ENCODE results near the gene GMCL1.
"Not testable (repeated sequence)": the region's sequence is repeated elsewhere in the genome, so short reads cannot be mapped to it uniquely, and the experiment has no call there.

Gene GMCL1

DNA sequence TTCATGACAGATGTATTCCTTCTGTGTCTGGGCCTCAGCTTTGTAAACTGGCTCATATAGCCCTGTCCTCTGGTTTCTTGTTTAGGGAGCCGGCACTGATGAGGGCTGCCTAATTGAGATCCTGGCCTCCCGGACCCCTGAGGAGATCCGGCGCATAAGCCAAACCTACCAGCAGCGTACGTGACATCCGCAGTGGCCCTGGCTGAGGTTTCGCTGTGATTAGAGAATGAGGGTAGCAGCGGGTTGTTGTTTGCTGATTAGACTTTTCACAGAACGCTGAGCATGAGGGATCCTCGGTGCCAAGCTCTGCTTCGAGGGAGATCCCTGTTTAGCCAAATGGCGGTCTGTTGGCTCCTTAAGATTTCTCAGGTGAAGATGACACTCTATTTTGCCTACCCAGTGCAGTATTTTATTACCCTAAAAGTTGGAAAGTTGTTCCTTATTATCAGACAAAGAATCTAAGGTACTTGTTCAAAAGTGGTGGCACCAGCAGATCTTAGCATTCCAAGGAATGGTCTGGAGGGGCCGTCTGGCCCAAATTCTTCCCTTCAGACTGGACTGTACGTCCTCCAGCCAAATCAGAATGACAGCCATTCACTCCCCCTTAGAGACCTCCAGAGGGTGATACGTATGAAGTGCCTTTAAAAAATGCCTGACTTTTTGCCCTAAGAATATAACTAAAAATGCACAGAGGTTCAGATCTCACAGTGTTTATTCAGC, 21.5 kb upstream of the GMCL1 start:
- no peak for DNase-seq (ENCODE audit: low spot score)

DNA sequence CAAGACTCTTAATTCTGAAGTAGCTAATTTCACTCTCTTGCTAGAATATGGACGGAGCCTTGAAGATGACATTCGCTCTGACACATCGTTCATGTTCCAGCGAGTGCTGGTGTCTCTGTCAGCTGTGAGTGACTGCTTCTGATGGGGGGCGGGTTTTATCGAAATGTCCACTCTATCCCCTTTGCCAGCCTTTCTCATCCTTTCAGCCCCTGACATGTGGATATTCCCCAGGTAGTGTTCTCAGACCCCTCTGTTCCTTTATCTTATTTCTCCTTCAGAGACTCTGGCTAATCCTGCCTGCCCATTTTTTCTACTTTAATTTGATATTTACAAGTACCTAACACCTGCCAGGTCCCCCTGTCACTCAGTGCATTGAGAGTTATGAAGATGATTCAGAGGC, 18.9 kb upstream of the GMCL1 start:
- no peak for DNase-seq (ENCODE audit: low spot score)

DNA sequence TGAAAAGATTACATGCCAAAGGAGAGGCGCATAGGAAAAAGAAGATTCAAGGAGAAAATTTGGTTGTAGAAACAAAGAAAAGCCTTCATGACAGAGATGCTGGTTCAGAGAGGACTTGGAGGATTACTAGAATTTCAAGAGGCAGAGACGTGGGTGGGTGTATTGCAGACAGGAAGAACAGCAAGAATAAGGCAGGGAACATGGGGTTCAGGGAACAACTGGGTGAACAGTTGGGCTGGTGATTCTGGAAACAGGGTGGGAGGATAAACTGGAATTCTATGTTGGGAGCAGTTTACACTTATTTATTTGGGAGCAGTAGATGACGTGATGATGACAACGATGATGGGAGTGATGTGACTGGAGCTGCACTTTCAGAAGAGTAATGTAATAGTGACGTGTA, 18.4 kb upstream of the GMCL1 start:
- no peak for DNase-seq (ENCODE audit: low spot score)

DNA sequence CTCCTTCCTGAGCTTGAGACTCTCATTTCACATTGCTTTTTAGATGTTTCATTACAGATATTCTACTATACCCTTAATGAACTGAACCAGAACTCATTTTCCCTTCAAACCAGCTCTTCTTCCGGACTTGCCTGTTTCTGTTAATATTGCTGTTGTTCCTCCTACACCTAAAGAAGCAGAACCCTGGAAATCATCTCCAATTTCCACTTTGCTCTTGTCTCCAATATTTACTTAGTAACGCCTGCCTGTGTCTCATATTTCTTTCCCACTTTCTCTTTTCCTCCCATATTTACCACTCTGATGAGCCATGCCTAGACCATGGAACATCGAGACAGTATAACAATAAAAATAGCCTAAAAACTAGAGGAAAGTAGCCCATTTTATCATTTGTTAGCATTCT, 17.9 kb upstream of the GMCL1 start:
- no peak for DNase-seq (ENCODE audit: low spot score)

DNA sequence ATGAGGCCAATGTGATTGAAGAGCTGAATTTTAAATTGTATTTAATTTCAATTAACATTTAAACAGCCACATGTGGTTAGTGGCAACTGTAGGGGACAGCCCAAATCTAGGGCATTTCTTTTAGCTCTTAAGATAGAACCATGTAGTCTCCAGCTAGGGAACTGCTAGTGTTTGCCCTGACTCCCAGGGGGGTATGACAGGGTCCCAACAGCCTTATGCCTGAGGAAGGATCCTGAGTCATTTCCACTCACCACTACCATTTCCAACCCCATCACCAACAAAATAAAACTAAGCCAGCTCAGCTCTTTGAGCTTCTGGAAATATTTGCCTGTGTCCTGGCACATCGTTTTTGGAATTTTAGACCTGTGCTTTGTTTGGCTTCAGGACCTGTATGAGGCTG, 13.7 kb upstream of the GMCL1 start:
- DNase-seq (ENCODE audit: low spot score) = no peak

DNA sequence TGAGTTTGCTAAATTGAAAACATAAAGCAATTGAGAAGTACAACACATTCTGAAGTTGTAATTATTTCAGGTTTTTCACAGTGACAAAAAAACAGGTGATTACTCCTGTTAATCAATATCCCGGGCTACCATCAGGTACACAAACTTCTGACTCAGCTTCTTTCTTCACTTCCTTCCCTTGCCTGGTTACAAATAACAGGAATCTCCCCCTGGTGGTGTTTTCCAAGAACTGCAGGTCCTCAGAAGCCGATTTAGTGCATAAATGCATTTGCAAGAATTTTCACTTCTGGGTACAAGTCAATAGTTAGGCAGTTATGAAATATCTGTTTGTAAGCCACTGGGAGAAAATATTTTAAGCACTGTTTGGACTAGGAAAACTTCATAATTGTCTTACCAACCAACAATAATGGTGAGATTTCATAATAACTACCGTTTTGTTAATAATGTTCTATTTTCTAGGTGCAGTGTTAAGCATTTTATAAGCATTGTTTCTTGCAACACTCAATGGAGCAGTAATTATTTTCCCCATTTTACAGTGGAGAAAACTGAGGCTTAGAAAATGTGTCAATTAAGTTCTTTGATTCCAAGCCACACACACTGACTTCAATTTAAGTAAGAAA, 12.4 kb upstream of the GMCL1 start:
- peak; percentile 87 for DNase-seq (ENCODE audit: low spot score)

DNA sequence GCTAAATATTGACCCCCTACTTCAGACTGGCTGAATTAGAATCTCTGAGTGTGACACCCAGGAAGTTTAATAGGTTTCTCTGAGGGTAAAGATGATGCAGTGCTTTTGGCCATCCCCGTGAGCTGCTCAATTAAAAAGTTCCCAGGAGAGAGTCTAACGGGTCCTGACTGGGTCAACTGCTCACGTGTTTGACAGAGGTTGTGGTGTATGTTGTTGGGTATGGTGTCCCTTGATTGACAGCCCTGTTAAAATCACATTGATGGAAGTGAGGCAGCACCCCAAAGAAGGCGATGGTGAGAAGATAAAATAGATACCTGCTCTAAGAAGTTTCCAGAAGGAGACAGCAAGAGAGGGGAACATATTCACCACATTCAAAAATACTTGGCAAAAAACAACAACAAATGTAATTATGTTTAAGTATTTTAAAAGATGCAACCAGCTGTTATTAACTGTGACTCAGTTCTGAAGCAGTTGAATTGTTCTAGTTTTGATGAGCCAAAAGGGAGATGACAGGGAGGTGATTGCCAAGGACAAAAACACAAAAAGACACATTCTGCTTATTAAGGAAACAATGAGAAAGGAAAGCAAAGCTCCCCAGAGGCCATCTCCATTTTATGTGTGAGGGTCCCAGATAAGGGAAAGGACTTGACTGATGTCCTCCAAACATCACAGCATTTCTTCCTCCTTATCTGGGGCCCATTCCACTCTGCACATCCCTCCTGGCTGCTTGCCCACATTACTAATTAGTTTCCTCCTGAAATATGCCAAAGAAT, 11.5 kb upstream of the GMCL1 start:
- no peak for DNase-seq (ENCODE audit: low spot score)

DNA sequence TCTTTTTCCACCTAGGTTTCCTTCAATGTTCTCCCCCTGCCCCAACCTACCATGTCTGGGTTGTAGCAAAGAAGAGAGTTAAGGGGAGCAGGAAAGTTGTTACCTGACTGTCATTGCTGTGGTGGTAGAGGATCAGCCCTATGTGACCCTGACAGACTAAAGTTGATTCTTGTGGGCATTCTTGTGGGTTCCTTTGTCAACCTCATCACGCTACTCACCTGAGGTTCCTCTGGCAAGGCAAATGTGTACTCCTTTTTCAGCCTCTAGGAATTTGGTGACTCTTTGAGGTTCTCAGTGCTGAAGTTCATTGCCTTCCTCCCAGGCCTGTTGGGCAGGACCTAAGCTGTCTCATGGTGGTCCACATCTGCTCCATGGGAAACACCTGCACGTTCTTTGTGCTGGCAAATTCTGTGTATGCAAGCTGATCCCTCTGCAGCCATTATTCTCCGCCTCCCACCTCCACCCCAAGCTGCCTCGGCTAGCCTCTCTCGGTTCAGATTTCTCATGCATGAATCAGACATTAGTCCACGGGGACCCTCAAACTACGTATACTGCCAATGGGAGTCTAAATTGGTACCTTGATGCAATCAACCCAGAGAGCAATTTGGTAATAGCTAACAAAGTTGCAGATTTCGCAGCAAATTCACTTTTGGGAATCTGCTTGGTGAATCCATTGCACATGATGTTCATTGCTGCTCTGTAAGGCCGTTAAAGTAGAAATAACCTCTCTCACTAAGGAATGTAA, 1.5 kb upstream of the GMCL1 start:
- no peak for DNase-seq (ENCODE audit: low spot score)

DNA sequence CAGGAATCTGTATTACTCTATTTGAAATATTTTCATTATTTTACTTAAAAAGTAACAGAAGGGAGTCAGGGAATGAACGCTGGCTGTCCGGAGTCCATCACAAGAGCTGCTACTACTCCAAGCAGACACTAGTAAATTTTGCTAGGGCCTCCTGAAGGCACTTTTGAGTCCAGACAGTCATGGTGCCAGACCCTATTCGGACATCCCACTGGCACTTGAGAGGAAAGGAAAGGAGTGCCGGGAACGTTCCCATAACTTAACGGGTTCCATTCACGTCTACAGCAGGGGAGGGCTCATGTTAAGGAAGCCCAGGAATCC, 563 bp upstream of the GMCL1 start:
- no peak for DNase-seq (ENCODE audit: low spot score)

DNA sequence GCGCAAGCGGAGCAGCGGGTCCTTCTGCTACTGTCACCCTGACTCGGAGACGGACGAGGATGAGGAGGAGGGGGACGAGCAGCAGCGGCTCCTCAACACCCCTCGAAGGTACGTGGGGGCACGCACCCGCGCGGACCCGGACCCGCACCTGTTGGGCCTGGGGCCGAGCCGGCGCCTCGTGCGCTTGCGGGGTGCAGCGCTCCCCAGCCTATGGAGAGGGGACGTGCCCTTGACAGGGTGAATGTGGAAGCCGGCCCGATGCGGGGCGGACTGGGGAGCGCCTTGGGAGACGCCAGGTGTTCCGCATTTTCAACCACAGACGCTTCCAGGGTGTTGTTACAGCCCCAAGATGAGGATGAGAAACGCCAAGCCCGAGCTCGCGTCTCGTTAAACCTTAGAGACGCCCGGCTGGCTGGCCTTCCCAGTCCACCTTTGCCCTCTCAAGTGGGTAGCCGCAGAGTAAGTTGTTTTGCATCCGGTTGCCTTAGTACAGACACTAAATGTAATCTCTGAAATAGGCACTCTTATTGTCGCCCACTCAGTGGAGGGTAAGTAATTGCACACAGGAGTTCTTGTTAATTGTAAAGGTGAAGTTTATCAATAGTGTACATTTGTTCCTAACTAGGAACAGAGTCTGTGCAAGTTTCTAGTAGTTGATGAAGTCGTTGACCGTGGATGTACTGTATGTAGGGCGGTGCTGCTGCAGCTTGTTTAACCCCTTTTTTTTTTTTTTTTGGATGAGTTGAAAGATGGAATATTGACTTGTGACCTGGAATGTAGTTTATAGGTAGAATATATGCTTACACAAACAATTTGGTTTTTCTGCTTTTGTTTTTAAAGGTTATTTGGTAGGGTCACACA, 815 bp downstream of the GMCL1 start:
- no peak for DNase-seq (ENCODE audit: low spot score)

DNA sequence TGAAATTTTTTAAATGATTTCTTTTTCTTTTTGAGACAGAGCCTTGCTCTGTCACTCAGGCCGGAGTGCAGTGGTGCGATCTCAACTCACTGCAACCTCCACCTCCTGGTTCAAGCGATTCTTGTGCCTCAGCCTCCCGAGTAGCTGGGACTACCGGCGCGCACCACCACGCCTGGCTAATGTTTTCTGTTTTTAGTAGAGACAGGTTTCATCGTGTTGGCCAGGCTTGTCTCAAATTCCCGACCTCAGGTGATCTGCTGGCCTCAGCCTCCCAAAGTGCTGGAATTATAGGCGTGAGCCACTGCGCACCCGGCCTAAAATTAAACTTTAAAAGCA, 1.4 kb downstream of the GMCL1 start:
- DNase-seq (ENCODE audit: low spot score) = not testable (repeated sequence)

DNA sequence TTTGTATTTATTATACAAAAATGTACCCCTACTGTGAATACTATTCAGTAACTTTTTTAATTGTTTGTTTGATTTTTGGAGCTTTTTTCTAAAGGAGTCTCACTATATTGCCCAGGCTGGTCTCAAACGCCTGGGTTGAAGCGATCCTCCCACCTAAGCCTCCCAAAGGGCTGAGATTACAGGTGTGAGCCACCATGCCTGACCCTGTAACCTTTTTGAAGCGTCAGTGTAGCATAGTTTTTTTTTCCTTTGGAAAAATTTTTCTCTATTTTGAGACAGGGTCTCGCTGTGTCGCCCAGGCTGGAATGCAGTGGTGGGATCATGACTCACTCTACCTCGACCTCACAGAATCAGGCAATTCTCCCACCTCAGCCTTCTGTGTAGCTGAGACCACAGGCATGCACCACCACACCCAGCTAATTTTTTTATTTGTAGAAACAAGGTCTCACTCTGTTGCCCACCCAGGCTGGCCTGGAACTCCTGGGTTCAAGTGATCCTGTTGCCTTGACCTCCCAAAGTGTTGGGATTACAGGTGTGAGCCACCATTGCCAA, 2.0 kb downstream of the GMCL1 start:
- DNase-seq (ENCODE audit: low spot score) = no peak

DNA sequence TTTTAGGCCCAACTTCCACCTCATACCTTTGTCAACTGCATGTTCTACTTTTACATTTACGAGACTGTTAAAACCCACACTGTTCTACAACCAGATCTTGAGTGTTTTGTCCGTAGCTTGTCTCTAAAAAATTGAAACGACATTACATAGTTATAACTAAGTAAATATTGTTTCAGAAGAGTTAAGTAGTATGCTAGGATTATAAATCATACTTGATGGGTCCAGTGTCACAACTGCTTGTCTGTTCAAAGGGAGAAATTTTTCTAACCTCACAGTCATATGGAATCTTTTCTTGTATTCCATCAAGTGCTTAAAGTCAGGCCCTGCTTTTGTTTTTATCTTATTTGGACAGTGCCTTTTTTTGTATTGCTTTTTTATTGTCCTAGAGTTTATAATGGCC, 4.3 kb downstream of the GMCL1 start:
- no peak for DNase-seq (ENCODE audit: low spot score)

DNA sequence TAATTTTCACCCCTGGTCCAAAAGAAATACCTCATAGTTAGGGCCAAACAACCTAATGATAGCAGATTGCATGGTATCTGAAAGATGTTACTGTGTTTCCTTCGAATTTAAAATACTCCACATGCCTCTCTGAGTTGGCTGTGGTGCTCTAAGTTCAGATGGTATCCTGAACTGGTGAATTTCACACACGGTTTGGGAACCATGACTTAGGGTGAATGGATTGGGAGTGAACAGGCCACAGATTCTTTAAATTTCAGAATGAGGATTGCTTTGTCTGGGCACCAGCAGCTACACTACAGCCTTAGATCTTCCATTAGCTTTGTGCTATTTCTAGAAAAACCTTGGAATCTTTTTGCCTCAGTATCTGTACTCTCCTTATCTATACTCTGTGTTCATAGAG, 6.2 kb downstream of the GMCL1 start:
- DNase-seq (ENCODE audit: low spot score) = no peak

DNA sequence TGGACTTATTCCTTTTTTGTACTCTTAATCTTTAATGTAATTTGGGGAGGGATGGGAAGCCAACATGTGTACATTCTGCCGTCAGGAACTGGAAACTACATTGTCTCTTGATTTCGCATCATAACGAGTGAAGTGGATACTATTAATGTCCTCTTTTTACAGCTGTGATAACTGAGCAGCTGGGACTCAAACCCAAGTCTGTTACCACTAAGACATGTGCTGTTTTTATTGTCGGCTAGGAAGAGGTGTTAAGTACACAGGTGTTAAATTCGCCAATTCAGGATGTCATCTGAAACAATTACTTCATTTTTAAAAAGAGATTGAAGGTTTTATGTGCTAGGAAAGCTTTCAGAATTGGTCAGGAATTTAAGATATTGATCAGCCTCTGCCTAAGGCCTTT, 6.9 kb downstream of the GMCL1 start:
- no peak for DNase-seq (ENCODE audit: low spot score)

DNA sequence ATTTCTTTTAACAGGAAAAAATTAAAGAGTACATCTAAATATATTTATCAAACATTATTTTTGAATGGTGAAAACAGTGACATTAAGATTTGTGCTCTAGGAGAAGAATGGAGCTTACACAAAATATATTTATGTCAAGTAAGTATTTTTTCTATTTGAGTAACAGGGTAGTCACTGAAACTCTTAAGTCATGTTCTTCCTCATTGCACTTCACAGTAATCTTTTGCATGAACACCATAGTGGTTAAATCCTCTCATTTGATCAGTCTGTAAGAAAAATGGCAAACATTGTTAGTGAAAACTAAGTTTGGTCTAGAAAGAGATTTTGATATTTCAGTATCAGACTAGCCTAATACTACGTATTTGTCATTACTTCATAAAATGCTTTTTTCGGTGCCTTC, 8.1 kb downstream of the GMCL1 start:
- DNase-seq (ENCODE audit: low spot score) = no peak

DNA sequence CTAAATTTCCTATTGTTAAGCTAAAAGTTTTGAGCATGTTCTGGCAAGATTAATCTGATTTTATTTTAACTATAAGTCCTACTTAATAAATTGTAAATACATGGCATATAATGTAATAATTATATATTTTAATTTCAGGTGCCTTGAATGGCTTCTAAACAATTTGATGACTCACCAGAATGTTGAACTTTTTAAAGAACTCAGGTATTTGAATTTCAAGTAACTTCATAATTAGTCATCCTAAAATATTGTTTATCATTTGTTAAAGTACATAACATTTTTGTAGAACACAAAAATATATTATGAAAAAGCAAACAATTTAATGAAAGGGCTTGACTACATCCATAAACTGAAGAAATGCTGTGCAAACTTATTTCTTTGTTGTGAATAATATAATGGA, 14.5 kb downstream of the GMCL1 start:
- no peak for DNase-seq (ENCODE audit: low spot score)

DNA sequence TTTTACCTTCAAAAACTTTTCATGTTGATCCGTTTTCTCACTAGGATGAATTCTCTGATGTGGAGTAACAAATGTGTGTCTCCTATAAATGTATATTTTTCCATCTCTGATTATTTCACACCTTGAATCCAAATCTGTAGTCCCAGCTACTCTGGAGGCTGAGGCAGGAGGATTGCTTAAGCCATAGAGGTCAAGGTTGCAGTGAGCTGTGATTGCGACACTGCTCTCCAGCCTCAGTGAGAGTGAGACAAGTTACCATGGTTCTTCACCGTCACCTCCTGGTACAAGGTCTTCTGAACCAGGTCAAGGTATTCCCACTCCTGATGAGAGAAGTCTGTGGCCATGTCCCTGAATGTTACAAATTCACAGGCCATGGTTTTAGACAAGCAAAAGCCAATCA, 15.1 kb downstream of the GMCL1 start:
- no peak for DNase-seq (ENCODE audit: low spot score)

DNA sequence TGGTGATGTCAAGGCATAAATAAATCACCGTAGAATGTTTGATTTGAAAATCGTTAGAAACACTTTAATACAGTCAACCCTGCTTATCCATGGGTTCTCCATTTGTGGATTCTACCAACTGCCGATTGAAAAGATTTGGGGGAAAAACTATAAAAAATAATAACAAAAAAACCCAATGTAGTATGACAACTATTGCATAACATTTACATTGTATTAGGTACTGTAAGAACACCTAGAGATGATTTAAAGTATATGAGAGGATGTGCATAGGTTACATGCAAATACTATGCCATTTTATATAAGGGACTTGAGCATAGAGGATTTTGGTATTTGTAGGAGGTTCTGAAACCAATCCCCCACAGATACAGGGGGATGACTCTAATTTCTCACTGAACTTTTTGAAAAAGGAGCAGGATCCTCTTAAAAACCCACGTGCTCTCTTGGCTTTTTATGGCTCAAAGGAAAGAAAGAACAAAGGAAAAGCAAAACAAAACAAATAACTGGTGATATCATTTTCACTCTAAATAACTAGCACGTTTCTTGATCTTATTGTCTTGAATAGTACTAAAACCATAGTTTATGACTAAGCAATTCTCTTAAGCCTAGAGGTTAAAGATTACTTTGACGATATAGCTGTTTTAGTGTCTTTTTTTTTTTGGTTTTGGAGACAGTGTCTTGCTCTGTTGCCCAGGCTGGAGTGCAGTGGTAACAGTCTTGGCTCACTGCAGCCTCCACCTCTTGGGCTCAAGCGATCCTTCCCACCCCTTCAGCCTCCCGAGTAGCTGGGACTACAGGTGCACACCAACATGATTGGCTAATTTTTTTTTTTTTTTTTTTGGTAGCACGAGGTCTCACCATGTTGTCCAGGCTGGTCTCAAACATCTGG, 17.0 kb downstream of the GMCL1 start:
- no peak for DNase-seq (ENCODE audit: low spot score)

DNA sequence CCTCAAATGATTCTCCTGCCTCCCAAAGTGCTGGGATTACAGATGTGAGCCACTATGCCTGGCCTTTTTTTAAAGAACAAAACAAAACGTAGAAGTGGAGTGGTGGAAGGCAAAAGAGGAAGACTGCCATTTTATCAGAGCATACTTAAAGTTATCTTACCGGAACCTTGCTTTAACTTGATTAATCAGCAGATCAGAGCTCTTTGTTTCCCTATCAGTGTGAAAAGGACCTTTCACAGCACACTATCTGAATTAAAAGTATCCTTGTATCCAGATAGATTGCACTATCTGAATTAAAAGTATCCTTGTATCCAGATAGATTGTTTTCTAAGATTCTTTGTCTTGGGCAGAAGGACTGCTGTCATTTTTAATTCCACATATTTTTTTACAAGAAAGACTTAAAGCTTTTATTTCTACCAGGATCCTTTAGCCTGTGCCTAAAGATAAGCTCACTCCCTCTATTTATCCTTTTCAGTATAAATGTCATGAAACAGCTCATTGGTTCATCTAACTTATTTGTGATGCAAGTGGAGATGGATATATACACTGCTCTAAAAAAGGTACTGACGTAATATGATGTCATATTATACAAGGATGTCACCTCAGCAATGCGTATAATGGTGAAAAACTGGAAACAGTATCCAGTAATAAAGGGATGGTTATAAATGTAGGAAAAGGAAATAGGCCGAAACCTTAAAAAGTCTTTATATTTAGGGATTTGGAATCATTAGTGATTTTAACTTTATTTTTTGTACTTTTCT, 17.8 kb downstream of the GMCL1 start:
- no peak for DNase-seq (ENCODE audit: low spot score)

Data from globus pallidus (tissue), 1 donor.